Measurements from ENCODE around the gene RASGRP2. TPM values are rescaled to one million over a fixed set of nuclear protein-coding genes. Genes with fewer than 3 reads are reported as not detected.

The RASGRP2 gene
- total RNA-seq, 1 donor from 2014 or later = 30.8 TPM

DNA sequence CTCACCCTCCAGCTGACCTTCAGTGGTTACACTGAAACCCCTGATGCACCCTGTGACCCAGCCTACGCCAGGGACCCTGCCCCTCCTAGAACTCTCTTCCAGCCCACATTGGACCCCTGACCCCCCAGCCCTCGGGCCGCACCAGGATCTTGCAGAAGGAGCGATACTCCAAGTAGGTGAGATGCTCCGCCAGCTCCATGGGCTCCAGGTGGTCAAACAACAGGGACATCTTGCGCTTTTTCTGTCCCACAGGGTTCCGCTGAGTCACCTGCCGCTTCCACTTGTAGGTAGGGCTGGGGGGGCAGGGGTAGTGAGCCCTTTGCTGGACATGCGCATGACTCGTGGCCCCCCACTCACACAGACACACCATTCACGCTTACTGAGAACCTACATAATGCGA is 4.1 kb downstream of the RASGRP2 start:
- no peak for DNase-seq

DNA sequence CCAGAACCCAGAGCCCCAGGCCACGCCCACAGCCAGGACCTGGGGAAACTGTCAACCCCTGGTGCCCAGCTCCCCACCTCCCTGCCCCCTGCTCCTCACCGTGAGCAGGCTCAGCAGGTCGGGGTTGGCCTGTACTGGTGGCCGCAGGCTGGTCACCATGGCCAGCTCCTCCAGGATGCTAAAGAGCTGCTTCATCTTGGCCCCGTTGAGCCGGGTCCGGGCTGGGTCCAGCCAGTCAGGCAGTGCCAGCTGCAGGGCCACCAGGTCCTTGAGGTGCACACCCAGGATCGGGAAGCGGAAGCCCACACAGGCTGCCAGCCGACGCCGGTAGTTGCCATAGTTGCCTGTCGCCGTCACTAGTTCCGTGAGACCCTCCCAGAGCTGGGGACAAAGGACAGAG is 7.3 kb downstream of the RASGRP2 start:
- no peak for DNase-seq

DNA sequence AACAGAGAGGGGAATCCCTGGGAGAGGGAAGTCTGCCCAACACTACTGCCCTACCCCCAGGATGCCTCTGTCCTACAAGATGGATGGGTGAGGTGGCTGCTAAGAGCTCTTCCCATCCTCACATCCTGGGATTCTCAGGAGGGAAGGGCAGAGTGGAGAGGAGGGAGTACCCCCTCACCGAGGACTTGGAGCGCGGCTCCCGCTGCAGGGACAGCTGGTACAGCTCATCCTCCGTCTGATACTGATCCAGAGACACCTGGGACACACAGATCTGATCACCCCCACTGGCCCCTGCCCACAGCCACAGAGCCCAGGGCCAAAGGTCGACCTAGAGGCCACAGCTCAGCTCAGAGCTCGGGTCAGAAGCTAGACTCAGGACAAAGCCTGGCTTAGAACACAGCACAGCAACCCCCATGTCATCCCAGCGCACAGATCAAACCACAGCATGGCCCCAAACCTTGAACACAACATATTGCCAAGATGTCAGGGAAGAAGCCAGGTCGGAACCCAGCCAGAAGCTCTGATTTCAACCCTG is 8.2 kb downstream of the RASGRP2 start:
- DNase-seq = no peak

DNA sequence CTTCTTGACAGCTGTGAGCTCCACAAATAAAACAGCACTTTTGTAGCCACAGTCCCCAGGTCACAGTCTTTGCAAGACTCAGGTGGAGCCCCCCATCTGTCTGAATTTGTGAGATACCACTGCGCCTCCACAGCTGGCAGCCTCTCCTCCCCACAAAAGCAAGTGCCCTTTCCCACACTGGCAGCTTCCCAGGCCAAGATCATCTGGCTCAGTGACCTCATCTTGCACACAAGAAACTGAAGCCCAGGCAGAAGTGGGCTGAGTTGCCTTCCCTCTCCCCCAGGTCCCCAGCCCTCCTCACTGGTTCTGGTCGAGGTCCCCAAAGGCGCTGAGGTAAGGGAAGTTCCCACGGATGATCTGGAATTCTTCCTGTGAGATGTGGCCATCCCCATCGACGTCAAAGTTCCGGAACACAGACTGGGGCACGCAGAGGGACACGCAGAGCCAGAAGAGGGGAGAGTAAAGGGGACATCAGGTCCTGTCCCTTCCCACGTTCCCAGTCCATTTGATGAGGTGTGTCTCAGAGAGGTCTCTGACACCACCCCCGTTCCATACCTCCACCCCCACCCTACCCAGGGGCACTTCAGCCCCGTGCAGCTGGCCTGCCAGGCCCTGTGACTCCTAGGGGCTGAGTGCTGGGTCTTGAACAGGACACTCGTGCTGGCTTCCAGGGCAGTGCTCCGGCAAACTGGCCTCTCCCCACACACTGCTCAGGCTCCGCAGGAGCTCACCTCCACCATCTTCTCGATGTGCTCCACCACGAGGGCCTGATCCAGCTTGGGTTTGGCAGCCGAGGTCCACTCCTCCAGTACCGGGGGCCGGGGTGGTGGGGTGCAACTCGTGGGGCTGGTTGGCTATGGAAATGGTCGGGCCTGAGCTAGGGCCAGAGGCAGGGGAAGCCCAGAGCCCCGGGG is 8.9 kb downstream of the RASGRP2 start:
- peak; percentile 43 for DNase-seq

DNA sequence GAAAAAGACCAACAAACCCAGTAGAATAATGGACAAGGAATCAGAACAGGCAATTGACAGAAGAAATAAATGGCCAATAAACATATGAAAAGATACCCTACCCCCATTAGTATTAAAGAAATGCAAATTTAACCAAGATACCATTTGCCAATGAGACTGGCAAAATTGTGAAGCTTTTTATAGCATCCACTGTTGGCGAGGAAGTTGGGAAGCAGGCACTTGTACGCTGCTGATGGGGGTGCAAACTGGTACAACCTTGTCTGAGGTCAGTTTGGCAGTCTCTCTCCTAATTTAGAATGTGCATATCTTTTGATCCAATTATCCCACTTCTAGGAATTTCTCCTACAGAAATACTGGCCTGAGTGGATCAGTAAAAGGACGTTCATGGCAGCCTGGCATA is 12.3 kb downstream of the RASGRP2 start:
- no peak for DNase-seq

DNA sequence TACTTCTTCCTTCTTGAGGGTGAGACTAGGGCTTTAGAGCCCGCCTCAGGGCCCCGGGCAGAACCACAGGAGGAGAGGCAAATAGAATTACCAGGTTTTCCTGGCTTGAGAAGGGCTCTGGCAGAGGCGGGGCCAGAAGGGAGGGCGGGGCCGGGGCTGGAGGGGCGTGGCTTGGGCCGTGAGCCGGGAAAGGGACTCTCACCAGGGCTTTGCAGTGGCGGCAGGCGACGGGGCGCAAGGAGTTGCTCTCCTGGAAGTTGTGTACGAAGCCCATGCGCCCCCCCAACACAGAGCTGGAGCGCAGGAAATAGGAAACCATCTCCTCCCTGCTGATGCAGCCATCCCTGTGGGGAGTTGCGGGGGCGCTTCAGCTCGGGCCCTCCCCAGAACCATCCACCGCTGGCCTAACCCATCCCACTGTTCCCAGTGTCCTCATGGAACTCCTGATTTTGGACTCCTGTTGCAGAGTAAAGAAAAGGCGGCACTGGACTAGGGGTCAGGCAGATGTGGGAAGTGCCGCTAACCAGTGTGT is 14.0 kb downstream of the RASGRP2 start:
- no peak for DNase-seq

DNA sequence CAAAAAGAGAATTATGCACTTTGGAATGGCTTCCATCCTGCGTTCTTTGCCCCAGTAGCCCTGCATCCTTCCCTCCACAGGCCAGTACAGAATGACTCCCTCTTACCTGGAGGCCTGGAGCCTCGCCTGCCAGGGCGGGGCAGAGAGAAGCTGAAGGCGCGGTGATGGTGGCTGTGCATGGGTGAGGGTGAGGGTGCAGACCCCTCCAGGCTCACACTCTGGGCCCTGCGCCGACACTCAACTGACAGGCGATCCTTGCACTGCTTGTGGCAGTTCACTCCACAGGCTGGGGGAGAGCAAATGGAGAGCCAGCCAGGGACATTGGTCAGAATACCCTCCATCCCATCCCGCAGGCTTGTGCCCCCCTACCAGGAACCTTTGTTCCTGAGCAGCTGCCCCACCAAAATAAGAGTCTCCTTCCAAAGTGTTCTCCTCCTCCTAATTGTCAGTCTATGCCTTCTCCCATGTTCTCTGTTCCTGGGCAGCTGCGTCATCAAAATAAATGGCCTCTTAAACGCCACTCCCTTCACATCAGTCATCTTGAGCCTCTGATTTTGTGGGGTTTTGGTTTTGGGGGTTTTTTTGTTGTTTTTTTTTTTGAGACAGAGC is 15.1 kb downstream of the RASGRP2 start:
- no peak for DNase-seq

DNA sequence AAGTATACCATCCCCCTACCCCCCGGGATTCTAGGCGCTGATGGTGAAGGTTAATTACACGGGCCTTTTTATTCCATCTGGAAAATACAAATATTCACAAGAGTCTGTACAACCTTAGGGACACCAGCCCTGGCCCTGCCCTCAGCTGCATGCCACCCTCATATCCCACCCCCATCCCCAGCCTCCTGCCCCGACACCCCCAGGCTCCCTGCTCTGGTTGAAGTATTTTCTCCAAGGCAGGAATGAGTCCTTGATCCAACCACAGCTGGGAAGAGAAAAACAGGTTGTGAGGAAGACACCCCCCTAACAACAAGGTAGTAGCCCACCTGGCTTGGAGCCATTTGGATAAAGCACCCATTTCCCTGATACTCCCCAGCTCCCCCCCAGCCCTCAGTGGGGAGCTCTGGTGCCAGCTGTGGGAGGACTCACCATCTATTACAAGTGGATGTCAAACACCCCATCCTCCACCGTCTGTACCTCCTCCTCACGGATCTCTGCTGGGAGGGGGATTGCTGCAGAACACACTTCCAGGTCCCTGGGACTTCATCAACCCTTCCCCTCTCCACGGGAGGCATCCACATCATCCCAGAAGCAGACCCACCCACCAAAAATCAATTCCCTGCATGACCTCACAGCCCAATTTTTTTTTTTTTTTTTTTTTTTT is 16.9 kb downstream of the RASGRP2 start:
- DNase-seq = no peak

DNA sequence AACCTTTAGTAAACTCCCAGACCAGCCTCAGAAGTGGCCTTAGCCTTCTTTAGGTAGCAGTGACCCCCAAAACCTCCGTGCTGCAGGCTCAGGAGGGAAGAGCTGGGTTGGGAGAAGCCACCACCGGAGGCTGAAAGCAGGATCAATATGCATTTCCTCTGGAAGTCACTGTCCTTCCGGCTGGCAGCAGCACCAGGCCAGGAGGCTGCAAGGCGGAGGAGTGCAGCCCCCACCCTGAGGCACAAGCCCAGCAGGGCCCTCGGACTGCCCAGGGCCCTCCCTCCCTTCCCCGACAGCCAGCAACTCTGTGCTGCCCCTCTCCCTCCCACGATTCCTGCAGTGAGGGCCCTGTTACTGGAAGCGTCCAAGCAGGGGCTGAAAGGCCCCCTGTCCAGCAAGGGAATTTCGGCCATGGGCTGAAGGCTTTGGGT is 17.7 kb downstream of the RASGRP2 start:
- DNase-seq = no peak

DNA sequence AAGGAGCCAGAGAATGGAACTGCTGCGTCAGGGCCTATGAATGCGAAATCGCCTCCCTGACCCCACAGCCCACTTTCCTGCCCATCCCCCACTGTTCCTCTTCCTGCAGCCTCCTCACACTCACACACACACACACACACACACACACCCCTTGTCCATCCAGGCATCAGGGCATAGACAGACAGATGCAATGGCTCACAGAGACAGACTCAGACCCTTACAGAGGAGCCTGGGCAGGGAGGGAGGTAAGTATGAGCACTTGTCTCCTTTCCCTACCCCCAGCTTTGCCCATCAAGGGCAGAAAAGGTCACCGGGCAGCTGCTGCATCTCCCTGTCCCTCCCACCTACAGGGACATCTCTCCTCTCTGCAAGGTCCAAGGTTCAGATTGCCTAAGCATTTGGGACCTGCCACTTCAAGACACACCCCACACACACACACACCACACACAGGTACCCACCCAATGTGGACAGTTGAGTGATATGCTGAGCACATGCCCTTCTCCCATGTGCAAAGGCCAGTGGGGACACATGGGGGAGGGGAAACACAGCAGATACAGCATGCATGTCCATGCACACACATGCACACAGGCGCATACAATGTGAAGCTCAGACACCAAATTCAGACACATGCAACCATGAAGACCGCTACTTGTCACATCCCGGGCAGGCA is 18.9 kb downstream of the RASGRP2 start:
- no peak for DNase-seq

DNA sequence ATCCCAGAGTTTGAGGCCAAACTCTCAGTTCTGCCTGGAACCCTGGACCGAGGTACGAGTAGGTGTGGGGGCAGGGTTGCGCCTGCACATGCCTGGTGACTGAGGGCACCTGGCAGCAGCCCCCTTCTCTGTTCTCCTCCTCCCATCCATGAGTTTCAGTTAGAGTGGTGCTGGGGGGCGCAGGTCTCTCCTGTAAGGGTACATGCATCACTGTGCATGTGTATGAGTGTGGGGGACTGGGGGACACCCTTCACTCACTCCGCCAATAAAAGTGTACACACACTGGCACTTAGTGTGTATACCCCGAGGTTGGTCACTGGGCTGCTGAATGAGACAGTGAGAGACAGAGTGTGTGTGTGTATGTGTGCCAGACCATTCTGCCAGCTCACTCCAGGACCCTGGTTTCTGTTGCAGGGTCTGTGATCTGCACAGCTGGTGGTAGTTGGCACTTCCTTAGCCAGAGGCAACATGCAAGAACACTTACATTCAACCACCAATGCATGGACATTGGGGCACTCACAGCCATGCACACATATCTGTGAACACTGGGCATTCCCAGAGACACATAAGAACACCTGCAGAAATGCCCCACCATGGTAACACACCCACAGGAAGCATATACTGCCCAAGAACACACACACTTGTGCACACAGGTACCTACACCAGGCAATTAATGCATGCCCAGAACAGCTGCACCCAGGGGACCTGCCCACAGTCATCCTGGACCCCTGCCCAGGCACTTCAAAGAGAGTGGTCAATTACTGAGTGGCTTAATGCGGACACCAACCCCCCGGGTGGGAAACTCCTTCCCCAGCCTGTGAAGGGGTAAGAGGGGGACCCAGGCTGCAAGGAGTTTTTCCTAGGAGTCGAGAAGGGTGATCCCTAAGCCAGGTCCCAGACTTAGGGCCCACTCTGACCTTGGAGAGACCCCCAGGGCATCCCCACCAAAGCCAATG is 19.8 kb downstream of the RASGRP2 start:
- no peak for DNase-seq

DNA sequence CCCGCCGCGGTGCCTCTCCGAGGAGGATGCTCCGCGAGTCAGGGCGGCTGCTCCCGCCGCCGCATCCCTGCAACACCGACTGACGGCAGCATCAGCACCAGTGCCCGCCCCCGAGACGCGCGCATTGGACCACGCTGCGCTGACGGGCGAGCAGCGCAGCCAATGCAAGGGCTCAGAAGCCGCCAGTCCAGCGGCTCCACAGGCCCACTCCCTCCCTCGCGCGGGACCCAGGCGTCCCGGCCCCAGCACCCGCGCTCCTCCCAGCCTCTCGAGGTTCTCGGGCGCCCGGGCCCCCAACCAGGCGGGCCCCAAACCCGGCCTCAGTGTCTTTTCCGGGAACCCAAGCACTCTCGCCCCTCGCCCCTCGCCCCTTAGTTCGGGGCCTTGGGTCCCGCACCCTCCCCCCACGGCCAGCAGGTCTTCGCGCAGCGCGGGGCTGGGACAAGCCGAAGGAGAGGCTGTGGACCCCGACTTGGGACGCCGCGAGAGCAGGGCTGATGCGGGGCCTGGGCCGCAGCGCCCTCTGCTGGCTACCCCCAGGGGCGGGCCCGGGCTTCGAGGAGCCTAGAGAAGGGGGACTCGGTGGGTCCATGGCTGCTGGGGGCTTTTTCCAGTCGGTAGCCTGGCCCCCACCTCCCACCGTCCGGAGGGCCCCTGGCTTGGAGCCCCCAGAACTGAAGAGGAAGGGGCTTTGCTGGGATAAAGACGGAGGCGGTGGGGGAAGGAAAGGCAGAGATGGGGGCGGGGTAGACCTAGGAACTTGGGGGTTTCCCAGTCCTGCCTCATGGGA is 20.6 kb downstream of the RASGRP2 start, which contains the start of gene NRXN2:
Gene NRXN2 (minus strand): TSS at position 81 of the 790 bp plus-strand sequence. CDS start 9,498 bp downstream, outside the sequence.
- peak; percentile 88 for DNase-seq

DNA sequence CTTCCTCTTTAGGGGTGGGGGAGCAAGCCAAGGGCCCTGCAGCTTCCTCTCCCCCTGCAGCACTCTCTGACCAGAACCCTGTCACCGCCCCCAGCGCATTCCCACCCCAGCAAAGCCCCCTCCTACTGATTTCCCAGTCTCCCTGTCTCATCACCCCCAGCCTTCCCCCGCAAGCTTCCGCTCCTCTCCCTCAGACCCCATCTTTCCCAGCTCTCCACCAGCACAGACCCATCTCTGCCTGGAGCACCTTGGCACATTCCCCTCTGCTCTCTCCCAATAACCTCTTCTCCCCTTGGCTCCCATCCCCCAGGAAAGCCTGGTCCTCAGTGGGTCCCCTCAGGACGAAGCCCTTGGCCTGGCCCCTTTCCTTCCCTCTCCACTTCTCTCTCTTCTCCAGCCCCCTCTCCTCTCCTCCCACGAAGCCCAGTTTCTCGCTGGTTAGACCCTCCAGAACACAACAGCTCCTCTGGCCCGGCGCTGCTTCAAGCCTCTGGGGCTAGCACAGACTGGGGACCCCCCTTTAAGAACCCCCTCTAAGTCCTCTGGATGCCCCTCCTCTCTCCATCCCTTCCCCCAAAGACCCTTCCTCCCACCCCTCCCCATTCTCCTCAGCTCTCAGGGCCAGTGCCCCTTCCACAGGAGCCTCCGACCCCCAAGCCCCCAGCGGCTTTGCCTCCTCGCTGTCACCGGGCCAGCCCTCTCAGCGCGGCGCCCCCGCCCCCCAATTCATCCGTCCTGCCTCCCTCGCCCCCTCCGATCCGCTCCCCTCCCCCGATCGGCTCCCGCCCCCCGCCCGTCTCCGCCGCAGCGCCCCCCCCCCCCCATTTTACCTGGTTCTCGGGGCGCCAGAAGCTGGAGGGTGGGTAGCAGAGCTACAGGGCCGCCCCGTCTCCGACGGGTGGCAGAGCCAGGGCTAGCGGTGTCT is 21.5 kb downstream of the RASGRP2 start:
- no peak for DNase-seq

DNA sequence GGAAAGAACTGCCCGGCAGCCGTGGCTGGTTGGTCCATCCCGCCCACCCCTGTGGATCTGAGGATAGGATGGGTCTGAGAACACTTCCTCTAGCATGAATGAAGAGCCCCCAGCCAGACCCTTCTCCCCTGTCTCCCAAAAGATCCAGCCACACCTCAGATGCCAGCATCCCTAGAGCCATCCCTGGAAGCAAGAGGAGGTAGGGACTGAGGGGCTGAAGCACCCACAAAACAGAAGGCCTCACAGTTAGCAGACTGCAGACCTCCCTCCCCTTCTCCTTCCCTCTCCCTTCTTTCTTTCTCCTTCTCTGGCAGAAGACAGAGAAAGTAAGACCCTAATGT is 22.6 kb downstream of the RASGRP2 start:
- no peak for DNase-seq

DNA sequence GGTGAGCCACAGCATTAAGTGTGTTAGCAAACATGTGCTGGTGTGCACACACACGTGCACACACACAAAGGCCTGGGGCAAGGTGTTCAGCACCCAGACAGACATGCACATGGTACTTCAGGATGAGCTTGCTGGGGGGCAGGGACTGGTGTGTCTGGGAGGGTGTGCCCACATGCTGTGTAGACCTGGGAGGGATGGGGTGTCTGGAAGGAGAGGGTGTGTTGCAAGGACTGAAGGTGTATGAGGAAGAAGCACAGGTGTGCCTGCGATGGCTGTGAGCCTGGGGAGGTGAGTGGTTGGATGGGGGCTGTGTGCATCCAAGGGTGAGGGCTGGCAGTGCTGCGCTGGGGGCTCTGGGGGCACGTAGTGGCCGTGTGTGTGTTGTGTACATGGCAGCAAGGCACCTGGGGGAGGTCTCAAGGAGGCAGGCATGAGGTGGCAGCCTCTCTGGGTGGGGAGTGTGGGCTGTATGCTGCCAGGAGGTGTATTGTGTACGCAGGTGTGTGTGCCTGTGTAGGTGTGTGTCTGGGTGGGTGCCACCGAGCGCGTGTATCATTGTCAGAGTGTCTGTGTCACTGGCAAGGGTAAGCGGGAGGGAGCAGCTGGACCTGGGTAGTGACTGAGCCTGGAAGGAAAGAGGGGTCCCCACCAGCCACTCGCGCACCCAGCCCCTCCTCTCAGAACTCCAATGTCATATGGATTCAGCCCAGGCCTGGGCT is 23.1 kb downstream of the RASGRP2 start:
- no peak for DNase-seq

DNA sequence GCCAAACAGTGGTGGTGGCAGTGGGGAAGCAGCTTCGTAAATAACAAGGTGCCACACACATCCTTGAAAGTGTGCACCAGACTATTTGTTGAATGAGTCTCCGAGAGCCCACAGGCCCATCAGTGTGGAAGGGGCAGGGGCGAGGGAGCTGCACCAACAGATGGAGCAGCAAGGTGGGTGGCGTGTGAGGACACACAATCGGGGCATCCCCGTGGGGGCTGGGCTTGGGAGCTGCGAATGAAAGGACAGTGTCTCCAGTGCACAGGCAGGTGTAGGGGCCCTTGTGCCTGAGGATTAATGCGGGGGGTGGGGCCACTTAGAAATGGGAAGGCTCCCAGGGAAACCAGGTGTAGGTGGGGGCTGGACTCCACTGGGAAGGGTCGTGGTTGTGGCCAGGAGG is 23.8 kb downstream of the RASGRP2 start:
- no peak for DNase-seq

DNA sequence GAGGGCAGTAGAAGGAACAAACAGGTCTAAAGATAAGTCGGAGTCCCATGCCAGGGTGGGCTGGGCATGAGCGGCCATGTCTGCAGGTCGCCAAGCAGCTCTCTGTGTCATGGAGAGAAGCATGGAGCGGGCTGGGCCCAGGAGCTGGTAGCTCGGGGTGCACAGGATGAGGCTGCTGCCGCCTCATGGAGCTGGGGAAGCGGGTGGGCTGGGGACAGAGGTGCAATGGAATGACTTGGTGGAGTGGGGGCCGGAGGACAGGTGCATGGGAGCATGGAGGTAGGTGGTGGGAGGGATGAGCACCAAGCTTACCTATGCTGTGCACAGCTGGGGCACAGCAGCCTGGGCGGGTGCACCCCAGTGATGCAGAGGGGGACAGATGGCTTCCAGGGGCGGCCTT is 24.5 kb downstream of the RASGRP2 start:
- no peak for DNase-seq

DNA sequence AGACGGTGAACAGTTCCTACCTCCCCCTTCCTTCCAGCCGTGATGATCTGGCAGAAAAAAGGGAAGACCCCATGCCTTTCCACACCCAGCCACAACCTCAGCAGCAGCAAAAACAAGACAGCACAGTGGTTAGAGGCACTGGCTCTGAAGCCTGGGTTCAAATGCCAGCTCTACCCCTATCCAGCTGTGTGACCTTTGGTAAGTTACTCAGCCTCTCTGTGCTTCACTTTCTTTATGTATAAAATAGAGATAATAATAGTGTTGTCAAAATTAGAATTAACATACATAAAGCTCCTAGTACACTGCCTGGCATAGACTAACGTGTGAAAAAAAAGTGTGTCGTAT is 25.2 kb downstream of the RASGRP2 start:
- DNase-seq = no peak
